Measurements from ENCODE around the gene COQ10A.
"Not testable (repeated sequence)": the region's sequence is repeated elsewhere in the genome, so short reads cannot be mapped to it uniquely, and the experiment has no call there.

COQ10A gene

GRCh38 chr12:56282579-56282978, 15.8 kb downstream of the COQ10A start:
- no peak for DNase-seq

- not testable (repeated sequence) for DNase-seq
Measured at GRCh38 chr12:56284263-56284662, 17.5 kb downstream of the COQ10A start.

GRCh38 chr12:56286044-56286830, 19.5 kb downstream of the COQ10A start:
- no peak for DNase-seq

GRCh38 chr12:56288705-56289387, 22.1 kb downstream of the COQ10A start:
- DNase-seq = no peak

GRCh38 chr12:56293795-56294194, 27.1 kb downstream of the COQ10A start:
- DNase-seq = no peak

- DNase-seq = no peak
Measured at GRCh38 chr12:56296295-56296694, 29.6 kb downstream of the COQ10A start.

GRCh38 chr12:56297400-56297799, 30.7 kb downstream of the COQ10A start:
- DNase-seq = no peak

- DNase-seq = no peak
Measured at GRCh38 chr12:56298828-56299227, 32.1 kb downstream of the COQ10A start.

GRCh38 chr12:56299308-56299852, 32.6 kb downstream of the COQ10A start:
- no peak for DNase-seq

- peak; percentile 92 for DNase-seq
Measured at GRCh38 chr12:56299853-56300643, 33.3 kb downstream of the COQ10A start, which contains the start of gene CS. TSS of gene CS (minus strand) at chr12:56300330. CDS start at chr12:56300201, 129 bp downstream.

- no peak for DNase-seq
Measured at GRCh38 chr12:56300644-56301464, 34.1 kb downstream of the COQ10A start.

- DNase-seq = no peak
Measured at GRCh38 chr12:56304276-56304675, 37.5 kb downstream of the COQ10A start.

GRCh38 chr12:56304872-56305590, 38.3 kb downstream of the COQ10A start:
- DNase-seq = no peak

GRCh38 chr12:56307221-56307965, 40.7 kb downstream of the COQ10A start:
- DNase-seq = no peak

GRCh38 chr12:56308714-56309113, 42.0 kb downstream of the COQ10A start:
- no peak for DNase-seq

- no peak for DNase-seq
Measured at GRCh38 chr12:56311003-56311402, 44.3 kb downstream of the COQ10A start.

- DNase-seq = no peak
Measured at GRCh38 chr12:56315249-56315621, 48.5 kb downstream of the COQ10A start.

GRCh38 chr12:56315622-56316473, 49.1 kb downstream of the COQ10A start, which contains the start of gene CNPY2:
TSS of gene CNPY2 (minus strand) at chr12:56315988. CDS start at chr12:56315217, 771 bp downstream.
- peak; percentile 95 for DNase-seq

- no peak for DNase-seq
Measured at GRCh38 chr12:56317675-56318074, 50.9 kb downstream of the COQ10A start.

All from NCI-H187 treated with DMSO at 0.1 percent for 48 hours (cell line).